Suppressor macrophage treated with lipopolysaccharide for 4 hours (primary cell): ENCODE measurements around the gene PCDHGA7.
"Not testable (repeated sequence)": the region's sequence is repeated elsewhere in the genome, so short reads cannot be mapped to it uniquely, and the experiment has no call there.

Source experiments
- DNase-seq: peaks from one replicate; pipeline ENCODE4 v3.0.0-alpha.2; 2020

Gene PCDHGA7

DNA sequence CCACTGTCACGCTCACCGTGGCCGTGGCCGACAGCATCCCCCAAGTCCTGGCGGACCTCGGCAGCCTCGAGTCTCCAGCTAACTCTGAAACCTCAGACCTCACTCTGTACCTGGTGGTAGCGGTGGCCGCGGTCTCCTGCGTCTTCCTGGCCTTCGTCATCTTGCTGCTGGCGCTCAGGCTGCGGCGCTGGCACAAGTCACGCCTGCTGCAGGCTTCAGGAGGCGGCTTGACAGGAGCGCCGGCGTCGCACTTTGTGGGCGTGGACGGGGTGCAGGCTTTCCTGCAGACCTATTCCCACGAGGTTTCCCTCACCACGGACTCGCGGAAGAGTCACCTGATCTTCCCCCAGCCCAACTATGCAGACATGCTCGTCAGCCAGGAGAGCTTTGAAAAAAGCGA is 50.2 kb downstream of the PCDHGA7 start:
- DNase-seq = not testable (repeated sequence)

DNA sequence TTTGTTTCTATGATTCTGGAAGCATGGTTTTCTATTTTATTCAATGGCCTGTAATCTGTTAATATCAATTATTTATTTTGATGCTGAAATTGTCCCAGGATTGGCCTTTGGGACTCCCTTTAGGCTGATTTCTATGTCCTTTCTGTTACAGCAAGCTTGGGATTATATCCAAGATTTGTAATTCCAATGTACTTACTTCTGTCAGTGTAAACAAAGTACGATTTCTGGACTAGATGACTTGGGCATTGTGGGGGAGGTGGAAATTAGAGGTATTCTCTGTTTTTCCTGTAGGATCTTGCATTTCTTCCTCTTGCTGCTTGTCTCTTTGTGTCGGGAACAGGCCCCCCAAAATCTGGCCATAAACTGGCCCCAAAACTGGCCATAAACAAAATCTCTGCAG is 51.5 kb downstream of the PCDHGA7 start:
- no peak for DNase-seq
